GM21723 (cell line): ENCODE data around the gene PRR5.

ENCODE experiments used
- ATAC-seq: cut with Tn5 transposase; IDR thresholded peaks from one replicate; pipeline ENCODE4 v1.9.1; 2021; ENCODE audit warnings: mild to moderate bottlenecking, moderate library complexity; ENCODE audit not compliant: unreplicated experiment

The PRR5 gene

DNA sequence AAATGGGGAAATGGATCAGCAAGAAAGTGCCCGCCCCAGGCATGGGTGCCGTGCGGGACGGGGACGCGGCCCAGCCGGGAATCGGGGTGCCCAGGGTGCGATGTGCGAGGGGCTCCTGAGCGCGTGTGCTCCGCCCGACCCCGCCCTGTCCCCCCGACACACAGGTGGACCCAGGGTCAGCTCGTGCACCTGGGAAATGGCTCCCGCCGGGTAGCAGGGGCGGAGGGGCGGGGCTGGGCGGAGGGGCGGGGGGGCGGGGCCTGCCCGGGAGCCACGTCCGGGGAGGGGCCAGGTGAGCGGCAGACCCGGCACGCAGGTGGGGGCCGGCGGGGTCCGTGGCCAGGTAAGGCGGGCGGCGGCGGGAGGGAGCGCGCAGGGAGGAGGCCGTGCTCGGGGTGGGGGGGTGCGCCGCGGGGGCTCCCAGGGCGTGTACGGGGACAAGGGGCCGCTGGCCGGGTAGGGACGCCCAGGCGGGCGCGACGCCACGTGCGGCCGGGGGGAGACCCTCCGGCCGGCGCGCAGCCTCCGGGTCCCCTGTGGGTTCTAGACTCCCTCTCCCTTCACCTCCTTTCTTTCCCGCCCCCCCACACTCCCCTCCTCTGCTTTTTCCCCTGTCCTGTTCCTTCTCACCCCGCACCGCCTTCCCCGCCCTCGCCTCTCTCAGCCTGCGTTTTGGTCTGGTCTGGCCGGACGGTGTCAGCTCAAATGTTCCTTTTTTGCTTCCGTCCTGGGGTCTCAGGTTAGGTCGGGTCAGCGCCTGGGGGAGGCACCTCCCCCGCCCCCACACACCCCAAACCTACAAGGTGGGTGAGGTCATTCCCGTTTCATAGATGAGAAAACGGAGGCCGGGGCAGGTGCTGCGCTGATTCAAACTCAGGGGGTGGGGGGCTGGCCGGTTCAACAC is 50.5 kb downstream of the PRR5 start, which contains the start of gene ARHGAP8:
Gene ARHGAP8, plus strand, starts transcription at position 291 of the 904 bp plus-strand sequence. CDS start 33,953 bp downstream, outside the sequence.
- ATAC-seq, result no peak

DNA sequence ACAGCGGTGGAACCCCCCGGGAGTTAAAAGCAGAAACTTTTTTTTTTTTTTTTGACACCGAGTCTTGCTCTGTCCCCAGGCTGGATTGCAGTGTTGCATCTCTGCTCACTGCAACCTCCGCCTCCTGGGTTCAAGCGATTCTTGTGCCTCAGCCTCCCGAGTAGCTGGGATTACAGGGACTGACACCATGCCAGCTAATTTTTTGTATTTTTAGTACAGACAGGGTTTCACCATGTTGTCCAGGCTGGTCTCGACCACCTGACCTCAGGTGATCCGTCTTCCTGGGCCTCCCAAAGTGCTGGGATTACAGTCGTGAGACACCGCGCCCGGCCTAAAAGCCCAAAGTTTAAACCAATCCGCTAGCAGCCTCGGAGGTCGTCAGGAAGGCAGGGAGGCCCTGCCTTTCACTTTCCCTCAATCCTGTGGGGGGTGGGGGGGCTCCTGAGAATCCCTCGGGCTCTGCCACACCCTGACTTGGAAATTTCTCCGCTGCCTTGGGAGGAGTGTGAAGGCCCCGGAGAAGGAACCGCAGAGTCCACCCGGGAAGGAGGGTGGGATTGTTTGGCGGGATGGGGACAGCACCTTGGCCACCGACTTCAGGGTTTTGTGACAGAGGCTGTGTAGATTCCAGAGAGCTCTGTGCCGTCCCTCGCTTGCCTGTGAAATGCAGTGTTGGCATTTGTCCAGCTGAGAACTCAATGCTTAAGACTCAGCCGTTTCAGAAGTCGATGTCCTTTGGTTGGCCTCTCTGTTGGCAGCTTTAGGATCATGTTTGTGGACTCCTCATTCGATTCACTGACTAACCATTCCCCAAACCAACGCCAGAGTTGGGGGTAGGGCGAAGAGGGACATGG is 51.4 kb downstream of the PRR5 start:
- no peak for ATAC-seq

DNA sequence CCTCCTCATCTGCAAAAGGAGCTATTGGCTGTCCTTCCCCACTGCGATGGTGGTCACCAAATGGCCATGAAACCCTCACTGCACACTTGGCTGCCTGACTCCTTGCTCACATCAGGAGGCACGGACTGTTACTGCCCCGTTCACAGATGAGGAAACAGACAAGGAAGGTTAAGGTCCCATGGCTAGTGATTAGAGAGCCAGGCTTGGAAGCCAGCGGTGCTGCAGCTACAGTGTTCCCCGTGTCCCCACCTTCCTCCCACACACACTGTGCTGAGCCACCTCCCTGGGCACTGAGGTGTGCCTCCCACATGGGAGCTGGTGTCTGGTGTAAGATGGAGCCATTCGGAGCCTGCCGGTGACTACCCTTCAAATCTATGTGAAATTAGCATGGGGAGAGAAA is 53.0 kb downstream of the PRR5 start:
- no peak for ATAC-seq

DNA sequence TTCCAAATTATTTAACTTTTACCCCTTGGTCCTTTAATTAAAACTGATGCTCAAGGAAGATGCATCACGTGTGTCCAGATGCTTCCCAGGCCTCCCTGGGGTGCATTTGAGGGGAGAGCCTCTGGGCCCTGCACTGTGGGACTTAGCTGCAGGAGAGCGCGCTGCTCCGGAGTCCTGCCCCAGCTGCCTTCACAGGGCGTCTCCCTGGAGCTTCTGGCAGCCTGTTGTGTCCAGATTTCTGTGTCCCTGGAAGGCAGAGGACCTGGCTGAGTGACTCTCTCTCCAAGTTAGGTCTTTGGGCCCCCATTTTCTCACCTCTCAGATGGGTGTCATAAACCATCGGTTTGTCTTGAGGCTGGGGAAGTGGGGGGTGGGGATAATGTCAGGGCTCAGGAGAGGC is 53.4 kb downstream of the PRR5 start:
- ATAC-seq, result no peak

DNA sequence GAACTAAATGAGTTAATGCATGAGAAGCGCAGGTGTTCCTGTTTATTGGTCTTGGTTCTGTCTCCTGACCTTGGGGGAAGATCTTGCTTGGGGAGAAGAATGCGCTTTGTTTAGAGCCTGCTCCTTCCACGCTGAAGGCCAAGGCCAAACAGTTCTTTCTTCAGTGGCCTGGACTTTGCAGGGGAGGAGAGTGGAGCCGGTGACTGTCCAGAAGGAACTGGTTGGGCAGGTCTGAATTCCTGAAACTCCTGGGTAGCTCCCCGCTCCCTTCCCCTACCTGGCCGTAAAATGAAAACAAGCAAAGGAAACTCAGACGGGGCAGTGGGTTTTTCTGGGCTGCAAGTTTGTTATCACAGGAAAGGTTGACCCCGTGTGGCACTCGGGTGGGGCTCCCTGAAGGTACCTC is 54.0 kb downstream of the PRR5 start:
- ATAC-seq, result no peak

DNA sequence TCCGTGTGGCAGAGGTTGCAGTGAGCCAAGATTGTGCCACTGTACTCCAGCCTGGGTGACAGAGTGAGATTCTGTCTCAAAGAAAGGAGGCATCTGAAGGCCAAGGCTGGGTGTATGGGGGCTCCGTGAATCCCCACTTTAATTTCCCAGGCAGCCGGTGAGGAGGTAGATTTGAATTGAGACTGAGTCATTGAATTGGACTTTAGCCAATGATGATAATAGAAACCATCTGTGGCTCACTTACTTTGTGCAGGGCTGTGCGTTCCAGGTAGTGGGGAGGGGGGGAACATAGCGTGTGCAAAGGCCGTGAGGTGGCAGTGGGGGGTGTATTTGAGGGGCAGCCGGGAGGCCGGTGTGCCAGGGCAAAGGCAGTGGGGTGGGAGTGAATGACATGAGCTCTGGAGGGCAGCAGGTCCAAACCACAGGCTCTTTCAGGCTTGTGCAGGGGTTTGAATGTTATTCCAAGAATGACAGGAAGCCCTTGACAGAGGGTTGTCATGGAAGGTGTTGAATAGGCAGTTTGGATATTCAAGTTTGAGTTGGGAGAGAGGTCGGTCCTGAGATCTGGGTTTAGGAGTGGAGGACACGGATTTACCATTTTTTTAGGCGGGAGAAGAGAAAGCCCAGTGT is 56.5 kb downstream of the PRR5 start:
- ATAC-seq, result no peak

DNA sequence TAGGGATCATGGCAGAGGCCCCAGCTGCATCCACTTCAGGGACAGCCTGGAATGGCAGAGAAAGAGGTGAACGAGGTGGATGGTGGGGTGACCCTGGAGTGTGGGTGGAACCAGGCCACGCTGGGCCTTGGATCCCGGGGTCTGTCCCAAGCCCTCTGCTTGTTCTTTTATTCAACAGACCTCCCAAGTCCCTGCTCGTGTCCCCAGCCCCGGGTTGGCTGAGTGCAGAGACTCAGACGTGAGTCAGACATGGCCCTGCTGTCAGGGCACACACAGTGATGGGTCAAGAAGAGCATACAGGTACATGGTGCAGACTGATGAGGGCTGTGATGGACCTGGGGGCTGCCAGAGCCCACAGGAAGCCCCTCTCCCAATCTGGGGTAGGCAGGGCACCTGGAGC is 57.0 kb downstream of the PRR5 start:
- no peak for ATAC-seq

DNA sequence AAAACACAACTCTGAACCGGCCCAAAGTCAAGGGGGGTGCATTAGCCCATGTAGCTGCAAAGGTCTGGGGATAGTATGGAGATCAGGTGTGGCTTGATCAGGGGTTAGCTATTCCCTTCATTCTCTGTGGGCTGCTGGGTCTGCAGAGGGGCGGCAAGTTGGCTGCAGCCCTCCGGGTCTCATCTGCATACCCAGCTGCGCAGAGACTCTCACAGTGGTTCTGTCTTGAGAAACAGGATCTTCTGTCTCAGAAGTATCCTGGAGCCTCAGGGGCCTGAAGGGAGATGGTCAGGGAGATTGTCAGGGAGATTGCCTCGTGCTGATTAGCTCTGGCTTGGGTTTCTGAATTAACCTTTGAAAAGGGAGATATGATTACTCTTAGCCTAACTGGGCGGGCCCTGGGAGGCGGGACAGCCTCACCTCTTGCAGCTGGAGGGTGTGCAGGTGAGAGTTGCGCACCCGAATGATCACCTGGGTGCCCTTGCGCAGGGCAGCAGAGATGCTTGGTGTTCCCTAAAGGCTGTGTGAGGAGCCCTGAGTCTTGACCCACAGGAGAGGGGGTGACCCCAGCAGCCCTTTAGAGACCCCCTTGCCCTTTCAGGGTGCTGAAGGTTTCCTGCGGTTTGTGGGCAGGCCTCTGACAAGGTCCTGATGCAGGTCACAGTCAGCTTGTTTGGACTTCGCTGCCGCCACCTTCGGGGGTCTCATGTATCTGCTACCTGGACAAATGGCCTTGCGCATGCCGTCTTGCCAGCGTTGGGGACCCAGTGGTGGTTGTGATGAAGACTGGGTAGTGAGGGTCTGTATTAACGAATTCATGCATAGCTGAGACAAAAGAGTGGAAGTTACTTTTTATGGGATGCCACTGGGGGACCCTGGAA is 57.7 kb downstream of the PRR5 start:
- no peak for ATAC-seq

DNA sequence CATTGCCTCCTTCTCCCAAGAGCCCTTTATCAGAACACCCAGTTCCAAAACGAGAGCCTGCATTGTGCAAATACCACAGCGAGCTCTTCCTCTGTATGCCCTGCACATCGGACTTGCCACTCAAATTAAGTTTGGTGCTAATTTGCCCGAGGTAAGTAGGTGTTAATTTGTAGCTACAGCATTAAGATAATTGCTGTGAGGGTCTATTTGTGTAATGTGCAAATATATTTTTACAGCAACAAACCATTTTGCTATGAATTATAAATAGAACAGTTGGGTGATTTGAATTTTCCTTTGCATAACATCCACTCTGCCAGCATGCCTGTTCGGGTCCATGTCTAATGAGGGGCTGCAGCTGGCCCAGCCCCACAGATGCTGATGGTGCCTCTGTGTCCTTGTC is 58.5 kb downstream of the PRR5 start:
- ATAC-seq, result no peak

DNA sequence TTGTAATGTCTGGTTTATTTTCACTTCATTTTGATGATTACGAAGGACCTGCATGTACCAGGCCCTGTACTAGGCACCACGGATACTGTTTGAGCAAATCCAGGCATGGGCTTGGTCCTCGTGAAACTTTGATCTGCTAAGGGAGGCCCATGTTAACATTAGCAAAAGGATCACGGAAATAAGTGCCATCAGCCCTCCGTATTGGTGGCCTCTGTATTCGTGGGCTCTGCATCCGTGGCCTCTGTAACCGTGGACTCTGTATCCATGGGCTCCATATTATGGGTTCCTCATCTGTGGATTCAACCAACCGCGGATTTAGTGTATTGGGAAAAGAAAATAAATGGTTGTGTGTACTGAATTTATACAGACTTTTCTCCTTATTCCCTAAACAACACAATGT is 59.0 kb downstream of the PRR5 start:
- no peak for ATAC-seq

DNA sequence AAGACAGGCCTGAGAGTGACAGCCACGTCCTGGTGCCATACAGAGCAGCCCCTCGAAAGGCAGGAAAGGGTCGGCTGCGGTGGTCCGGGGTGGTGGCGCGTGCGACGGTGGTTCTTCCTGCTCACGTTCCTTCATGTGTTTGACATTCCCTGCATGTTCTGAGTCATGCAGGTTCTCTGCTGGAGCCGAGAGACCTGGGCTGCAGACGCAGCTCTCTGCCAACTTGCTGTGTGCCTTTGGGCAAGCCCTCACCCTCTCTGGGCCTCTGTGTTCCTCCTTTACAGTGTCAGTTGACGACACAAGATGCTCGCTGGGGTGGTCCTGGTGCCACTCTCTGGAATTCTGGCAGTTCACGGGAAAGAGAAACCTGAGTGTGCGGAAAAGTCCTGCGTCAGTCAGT is 62.4 kb downstream of the PRR5 start:
- ATAC-seq, result no peak

DNA sequence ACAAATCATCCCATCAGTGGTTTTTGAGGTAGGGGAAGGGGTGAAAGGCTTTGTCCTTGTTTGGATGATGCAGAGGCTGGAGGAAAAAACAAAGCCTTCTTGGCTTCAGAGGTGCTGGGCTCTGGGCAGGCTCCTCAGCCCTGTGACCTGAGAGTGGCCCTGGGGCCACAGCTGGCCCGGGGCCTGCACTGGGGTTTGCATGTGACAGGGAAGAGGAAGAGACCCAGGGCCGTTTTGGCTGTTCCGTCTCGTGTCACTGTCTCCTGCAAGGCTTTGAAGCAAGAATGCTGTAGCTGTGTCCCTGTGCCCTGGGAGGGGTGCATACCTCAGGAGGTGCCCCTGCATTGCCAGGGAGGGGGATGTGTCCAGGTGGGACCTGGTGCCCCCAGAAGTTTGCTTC is 63.0 kb downstream of the PRR5 start:
- ATAC-seq, result no peak

DNA sequence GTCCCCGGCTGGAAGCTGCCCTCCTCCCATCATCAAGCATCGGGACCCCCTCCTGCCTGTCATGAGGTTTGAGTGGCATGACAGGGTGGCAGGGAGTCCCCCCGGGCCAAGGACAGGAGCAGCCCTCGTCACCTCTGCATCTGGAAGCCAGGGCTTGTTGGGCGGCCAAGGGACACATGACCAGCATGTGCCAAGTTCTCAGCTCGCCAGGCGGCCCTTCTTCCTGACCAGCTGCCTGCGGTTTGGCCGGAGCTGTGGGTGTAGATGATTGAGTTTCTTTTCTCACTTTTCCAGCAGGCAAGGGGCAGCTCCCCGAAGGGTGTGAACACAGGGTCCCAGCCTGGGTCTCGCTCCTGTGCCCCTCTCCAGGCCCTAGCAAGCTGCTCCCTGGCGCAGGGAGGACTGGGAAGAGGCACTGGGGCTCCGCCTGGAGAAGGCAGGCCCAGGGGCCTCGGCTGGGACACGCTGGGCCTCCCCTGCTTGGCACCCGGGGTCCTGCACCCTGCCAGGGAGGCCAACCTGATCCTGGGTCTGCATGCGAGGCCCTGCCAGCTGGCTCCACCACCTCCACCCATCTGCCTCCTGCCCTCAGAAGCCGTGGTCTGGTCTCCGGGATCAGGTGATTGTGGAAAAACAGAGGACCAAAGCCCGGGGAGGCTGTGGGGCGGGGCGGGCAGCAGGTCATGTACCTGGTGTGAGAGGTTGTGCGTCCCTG is 63.7 kb downstream of the PRR5 start:
- ATAC-seq, result no peak

DNA sequence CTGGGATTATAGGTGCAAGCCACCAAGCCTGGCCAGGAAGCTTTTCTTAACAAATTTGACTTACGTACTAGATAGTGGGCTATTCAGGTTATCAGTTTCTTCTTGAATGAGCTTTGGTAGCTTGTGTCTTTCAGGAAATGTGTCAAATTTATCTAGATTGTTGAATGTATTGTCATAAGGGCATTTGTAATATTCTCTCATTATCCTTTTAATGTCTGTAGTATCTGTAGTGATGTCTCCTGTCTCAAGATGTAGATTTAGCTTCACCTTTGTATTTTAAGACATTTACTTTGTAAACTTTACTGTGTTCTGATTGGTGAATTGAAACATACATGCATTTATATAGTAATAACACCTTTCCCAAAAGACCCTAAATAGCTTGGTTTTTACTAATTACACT is 71.1 kb downstream of the PRR5 start:
- no peak for ATAC-seq

DNA sequence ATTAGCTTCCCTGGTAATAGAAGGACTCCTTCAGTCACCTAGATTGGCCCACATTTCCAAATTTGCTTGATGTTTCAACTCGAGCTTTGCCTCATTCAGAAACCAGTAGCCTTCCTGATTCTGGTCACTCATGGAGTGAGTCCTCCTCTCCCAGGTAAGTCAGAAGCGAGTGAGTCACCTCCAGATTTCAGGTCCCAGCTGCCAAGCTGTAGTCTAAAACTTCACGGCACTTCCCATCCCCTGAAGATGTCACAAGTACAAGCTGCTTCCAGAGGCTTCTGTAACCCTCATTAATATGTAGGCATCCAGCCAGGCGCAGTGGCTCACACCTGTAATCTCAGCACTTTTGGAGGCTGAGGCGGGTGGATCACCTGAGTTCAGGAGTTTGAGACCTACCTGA is 73.9 kb downstream of the PRR5 start:
- ATAC-seq, result no peak

DNA sequence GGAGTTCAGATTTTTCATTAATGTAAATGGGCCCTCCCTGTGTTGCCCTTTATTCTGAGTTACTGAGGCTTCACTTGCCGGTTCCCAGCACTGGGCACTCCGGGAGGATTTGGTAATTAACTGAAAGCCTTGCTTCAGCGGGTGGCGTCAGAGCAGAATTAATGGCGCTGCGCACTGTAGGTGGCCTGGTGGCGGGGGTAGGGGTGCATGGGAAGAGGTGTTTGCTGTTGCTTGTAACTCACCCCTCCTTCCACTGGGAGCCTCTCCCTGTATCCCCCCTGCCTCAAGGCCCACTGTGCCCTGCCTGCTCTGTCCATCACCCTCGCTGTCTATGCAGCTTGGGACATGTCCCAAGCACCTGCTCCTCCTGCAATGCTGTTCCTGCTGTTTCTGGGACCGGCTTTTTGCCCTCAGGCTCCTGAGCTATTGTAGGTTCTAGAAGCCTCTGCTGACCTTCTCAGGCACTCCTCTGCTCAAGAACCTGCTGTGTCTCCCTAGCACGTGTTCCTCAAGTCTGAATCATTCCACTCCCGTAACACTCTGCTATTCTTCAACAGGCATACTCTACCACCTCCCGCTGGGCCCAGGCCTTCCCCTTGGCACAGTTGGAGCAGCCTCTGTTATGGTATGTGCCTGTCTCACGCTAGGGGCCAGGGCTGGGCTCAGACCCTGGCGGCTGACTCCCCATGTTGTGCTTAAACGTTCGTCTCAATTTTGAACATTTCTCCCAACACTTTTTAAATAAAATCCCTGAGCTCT is 74.8 kb downstream of the PRR5 start:
- no peak for ATAC-seq

DNA sequence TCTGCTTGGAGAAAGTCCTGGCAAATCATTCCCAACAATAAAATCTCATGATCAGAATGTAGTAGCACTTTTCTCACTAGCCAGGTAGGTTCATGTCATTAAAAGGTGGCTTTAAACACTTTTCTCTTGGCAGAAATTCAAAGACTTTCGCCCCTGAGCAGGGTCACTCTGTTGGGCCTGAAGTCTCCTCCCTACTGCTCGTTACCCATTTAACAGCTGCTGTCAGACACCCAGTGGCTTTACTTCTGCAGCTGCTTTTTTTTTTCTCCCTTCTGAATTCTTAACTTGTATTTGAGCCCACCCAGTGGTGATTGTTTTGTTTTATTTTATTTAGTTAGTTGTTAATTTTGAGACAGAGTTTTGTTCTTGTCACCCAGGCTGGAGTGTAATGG is 75.4 kb downstream of the PRR5 start:
- ATAC-seq, result no peak

DNA sequence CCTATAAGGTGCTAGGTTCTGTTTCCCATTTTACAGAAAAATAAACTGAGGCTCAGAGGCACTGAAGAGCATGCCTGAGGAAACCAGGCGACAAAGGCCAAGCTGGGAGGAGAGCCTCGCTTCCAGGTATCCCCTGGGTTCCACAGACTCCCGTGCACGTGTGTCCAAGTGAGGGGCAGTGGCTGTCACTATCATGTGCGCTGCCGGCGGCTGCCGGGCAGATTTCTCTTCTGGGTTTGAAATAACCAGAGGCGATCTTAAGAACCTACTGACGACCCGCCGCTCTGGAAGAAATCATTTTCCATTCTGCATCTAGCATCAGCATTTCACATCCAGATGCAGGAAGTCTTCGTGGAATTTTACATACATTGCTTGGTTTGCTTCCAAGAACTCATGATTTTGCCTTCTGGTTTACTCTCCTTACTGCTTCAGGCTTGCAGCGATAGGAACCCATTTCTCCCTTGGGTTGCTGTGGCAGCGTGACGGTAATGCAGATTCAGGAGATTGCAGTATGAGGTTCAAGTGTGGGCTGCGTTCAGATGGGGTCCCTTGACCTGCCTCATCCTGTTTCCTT is 79.0 kb downstream of the PRR5 start:
- no peak for ATAC-seq
